DMS53 treated with DMSO at 0.1 percent for 48 hours (cell line): ENCODE measurements around the gene RRM2.
"Not testable (repeated sequence)": the region's sequence is repeated elsewhere in the genome, so short reads cannot be mapped to it uniquely, and the experiment has no call there.

Experiments used
- DNase-seq: peaks from one replicate; lab custom pipeline; 2025; ENCODE audit not compliant: unreplicated experiment; lab: John Stamatoyannopoulos, UW

RRM2 gene

GRCh38 chr2:10129490-10129889 lies 7.0 kb downstream of the RRM2 start:
- no peak for DNase-seq

GRCh38 chr2:10132043-10132575 lies 9.6 kb downstream of the RRM2 start:
- DNase-seq, result no peak

GRCh38 chr2:10132596-10132995 lies 10.1 kb downstream of the RRM2 start:
- DNase-seq, result no peak

GRCh38 chr2:10132996-10133647 lies 10.6 kb downstream of the RRM2 start:
- no peak for DNase-seq

GRCh38 chr2:10135296-10136089 lies 13.0 kb downstream of the RRM2 start:
- DNase-seq, result no peak

GRCh38 chr2:10136101-10136934 lies 13.8 kb downstream of the RRM2 start:
- no peak for DNase-seq

- no peak for DNase-seq
These were observed 14.7 kb downstream of the RRM2 start for GRCh38 chr2:10137053-10137843.

GRCh38 chr2:10139536-10139935 lies 17.0 kb downstream of the RRM2 start:
- DNase-seq, result no peak

GRCh38 chr2:10140841-10141610 lies 18.5 kb downstream of the RRM2 start:
- DNase-seq, result no peak

GRCh38 chr2:10141736-10142639 lies 19.4 kb downstream of the RRM2 start:
- no peak for DNase-seq

GRCh38 chr2:10142640-10142965 lies 20.1 kb downstream of the RRM2 start:
- no peak for DNase-seq

- no peak for DNase-seq
These were observed 22.4 kb downstream of the RRM2 start for GRCh38 chr2:10144771-10145518.

GRCh38 chr2:10145519-10146357 lies 23.2 kb downstream of the RRM2 start:
- DNase-seq, result no peak

GRCh38 chr2:10146366-10147005 lies 23.9 kb downstream of the RRM2 start:
- no peak for DNase-seq

GRCh38 chr2:10147050-10147660 lies 24.6 kb downstream of the RRM2 start:
- DNase-seq, result not testable (repeated sequence)

- no peak for DNase-seq
These were observed 25.7 kb downstream of the RRM2 start for GRCh38 chr2:10148268-10148667.

GRCh38 chr2:10149635-10150034 lies 27.1 kb downstream of the RRM2 start:
- no peak for DNase-seq
